HG03571 (cell line): ENCODE data around the gene C5AR1.
"Not testable (repeated sequence)": the region's sequence is repeated elsewhere in the genome, so short reads cannot be mapped to it uniquely, and the experiment has no call there.

Experiments used
- ATAC-seq: cut with Tn5 transposase; IDR thresholded peaks from one replicate; pipeline ENCODE4 v1.9.1; 2021; ENCODE audit not compliant: unreplicated experiment

The C5AR1 gene

GRCh38 chr19:47330466-47330869 lies 20.8 kb downstream of the C5AR1 start:
- ATAC-seq: no peak

GRCh38 chr19:47331490-47331889 lies 21.8 kb downstream of the C5AR1 start:
- ATAC-seq: no peak

GRCh38 chr19:47331931-47332547 lies 22.4 kb downstream of the C5AR1 start, which contains the start of gene C5AR2:
Gene C5AR2, plus strand, starts transcription at chr19:47332175. Its CDS starts 8,625 bp downstream, at chr19:47340800.
- ATAC-seq: no peak

- not testable (repeated sequence) for ATAC-seq
Measured at GRCh38 chr19:47336765-47337718, 27.4 kb downstream of the C5AR1 start.

- no peak for ATAC-seq
Measured at GRCh38 chr19:47339196-47339880, 29.7 kb downstream of the C5AR1 start.

- ATAC-seq: no peak
Measured at GRCh38 chr19:47340477-47341208, 31.0 kb downstream of the C5AR1 start.

GRCh38 chr19:47341734-47342133 lies 32.1 kb downstream of the C5AR1 start:
- ATAC-seq: no peak

- no peak for ATAC-seq
Measured at GRCh38 chr19:47343194-47343802, 33.6 kb downstream of the C5AR1 start.

GRCh38 chr19:47344425-47344824 lies 34.8 kb downstream of the C5AR1 start:
- ATAC-seq: no peak

GRCh38 chr19:47346024-47346423 lies 36.4 kb downstream of the C5AR1 start:
- not testable (repeated sequence) for ATAC-seq

GRCh38 chr19:47348819-47349795 lies 39.4 kb downstream of the C5AR1 start, which contains the start of gene DHX34:
Gene DHX34, plus strand, starts transcription at chr19:47349315. Its CDS starts 3,716 bp downstream, at chr19:47353031.
- peak; percentile 87 for ATAC-seq

GRCh38 chr19:47350630-47351029 lies 41.0 kb downstream of the C5AR1 start:
- ATAC-seq: no peak

GRCh38 chr19:47351548-47351947 lies 41.9 kb downstream of the C5AR1 start:
- ATAC-seq: no peak

GRCh38 chr19:47352095-47352494 lies 42.4 kb downstream of the C5AR1 start:
- no peak for ATAC-seq

- no peak for ATAC-seq
Measured at GRCh38 chr19:47353307-47353712, 43.6 kb downstream of the C5AR1 start.

GRCh38 chr19:47356900-47357299 lies 47.2 kb downstream of the C5AR1 start:
- ATAC-seq: no peak

GRCh38 chr19:47357788-47358680 lies 48.4 kb downstream of the C5AR1 start:
- ATAC-seq: no peak

- no peak for ATAC-seq
Measured at GRCh38 chr19:47358936-47359335, 49.3 kb downstream of the C5AR1 start.
